Measurements from ENCODE around the gene POR.

POR gene

DNA sequence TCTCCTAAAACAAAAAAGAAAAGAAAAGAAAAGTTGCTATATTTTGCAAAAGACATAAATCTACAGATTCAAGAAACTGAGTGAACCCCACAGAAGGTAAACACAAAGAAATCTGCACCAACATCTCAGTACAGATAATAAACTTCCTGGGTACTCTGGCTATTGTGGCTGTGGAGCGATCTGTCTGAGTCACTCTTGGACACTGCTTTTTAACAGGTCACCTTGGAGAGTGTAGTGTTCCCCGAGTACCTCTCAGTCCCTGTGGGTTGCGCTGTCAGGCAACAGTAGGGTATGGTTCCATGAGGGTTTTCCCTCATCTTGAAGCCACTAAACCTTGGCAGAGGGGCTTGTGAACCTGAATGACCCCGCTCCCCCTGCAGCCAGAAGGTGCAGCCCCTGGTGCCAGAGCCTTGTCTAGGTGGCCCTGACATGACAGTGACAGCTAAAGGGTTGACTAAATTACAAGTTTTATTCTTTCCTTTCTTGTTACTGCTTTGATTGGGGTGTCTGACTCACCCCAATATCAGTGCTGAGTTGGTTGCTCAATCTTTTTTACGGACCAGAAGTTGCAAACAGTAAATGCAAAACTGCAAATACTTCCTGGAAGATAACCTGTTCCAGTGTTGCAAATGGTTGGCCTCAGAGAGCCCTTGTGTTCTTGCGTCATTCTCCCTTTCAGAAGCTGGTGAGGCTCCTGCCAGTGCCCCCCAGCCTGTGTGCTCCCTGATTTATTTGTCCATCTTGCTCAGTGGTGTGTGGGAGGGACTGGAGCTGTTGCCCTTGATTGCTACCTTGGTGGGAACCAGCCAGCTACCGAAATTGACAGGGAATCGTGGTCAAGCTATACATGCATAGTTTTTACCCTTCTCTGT is 30.6 kb downstream of the POR start:
- H3K4me1 ChIP-seq (ENCODE audit: insufficient read depth, low read length), result no peaks in the 10 kb centered on the region
- no peak overlapping the region for H3K9ac ChIP-seq (ENCODE audit: low read depth, low read length)
- no peaks in the 10 kb centered on the region for H3K36me3 ChIP-seq (ENCODE audit: insufficient read depth, low read length)
- H3K9me3 ChIP-seq (ENCODE audit: control insufficient read depth, insufficient read depth, low read length), result no peaks in the 10 kb centered on the region

DNA sequence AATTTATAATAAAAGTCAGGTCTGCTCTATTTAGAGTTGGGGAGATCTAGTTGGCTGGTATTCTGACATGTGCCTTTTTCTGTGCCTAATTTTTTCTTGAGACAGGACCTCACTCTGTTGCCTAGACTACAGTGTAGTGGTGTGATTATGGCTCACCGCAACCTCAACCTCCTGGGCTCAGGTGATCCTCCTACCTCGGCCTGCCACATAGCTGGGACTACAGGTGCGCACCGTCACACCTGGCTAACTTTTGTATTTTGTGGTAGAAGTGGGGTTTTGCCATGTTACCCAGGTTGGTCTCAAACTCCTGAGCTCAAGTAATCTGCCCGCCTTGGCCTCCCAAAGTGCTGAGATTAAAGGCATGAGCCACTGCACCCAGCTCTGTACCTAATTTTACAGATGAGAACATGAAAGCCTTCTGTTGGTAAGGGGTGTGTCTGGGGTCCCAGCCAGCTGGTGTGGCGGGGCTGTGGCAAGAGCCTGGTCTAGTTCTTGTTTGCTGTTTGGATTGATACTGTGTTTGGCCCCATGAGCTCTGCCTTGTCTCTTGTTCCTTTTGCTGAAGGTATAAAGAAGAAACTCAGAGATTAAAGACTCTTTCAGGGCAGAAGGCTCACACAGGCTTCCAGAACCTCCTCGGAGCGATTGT is 31.4 kb downstream of the POR start:
- H3K36me3 ChIP-seq (ENCODE audit: insufficient read depth, low read length), result no peaks in the 10 kb centered on the region
- H3K4me1 ChIP-seq (ENCODE audit: insufficient read depth, low read length), result no peaks in the 10 kb centered on the region
- H3K9ac ChIP-seq (ENCODE audit: low read depth, low read length), result no peak overlapping the region
- no peaks in the 10 kb centered on the region for H3K9me3 ChIP-seq (ENCODE audit: control insufficient read depth, insufficient read depth, low read length)

DNA sequence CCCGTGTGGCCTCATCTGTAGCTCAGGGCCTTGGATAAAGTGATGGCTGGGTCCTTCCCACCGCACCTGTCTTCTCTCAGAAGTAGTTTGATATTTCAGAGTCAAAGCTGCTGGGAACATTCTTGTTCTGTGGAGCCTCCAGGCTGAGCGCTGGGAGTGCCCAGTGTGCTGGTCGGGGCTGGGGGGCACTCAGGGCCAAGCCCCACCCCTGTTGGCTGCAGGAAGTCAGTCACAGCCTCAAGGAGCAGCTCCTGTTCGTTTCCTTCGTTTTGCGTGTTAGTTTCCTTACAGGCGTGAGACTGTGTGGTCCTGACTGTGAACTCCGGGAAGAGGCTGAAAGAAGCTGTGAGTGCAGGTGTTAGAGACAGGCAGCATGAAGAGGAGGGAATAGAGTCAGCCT is 33.2 kb downstream of the POR start:
- H3K9me3 ChIP-seq (ENCODE audit: control insufficient read depth, insufficient read depth, low read length), result no peaks in the 10 kb centered on the region
- H3K4me1 ChIP-seq (ENCODE audit: insufficient read depth, low read length), result no peaks in the 10 kb centered on the region
- H3K9ac ChIP-seq (ENCODE audit: low read depth, low read length), result no peak overlapping the region
- no peaks in the 10 kb centered on the region for H3K36me3 ChIP-seq (ENCODE audit: insufficient read depth, low read length)

DNA sequence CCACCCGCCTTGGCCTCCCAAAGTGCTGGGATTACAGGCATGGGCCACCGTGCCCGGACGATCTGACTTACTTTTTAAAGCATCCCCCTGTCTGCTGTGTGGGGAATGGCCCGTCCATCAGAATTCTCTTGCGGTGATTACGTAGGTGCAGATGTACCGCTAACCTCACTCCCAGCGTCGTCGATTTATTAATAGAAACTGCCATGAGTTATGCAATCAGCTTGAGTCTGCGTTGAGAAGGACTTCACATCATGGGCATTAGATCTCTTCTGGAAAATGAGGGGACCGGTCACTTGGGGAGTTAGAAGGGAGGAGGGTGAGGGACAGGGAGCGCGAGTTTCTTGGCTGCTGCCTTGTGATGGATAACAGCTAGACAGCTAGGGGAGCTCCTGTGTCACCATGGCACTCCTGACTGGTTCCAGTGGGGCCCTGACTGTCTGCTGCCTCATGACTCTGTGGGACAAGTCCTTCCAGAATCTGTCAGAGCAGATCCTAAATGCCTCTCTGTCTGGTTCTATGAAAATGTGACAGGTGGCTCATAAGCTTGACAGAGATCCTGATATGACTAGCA is 35.2 kb downstream of the POR start:
- Histone ChIP-seq H3K4me1 (ENCODE audit: insufficient read depth, low read length) (no peaks in the 10 kb centered on the region), H3K9me3 (ENCODE audit: control insufficient read depth, insufficient read depth, low read length) (no peaks in the 10 kb centered on the region), H3K9ac (ENCODE audit: low read depth, low read length) (no peak overlapping the region), H3K36me3 (ENCODE audit: insufficient read depth, low read length) (no peaks in the 10 kb centered on the region)

DNA sequence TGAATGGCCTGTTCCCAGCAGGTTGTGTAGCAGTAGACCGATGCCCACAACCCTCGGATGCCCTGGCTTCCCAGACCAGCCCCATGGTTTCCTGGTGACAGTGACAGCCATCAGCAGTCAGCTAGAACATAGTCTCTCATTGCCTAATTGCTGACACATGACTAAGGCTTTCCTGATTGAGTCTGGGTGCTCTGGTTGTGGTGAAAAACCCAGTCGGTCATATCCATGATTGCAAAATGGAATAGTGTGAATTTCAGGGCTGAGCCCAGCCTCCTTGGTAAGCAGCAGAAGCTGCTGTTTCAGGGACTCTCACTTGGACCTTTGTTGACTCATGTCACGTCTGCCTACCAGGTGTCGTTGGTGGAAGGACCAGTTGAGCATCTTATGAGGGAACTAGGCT is 36.6 kb downstream of the POR start:
- Histone ChIP-seq H3K9me3 (ENCODE audit: control insufficient read depth, insufficient read depth, low read length) (no peaks in the 10 kb centered on the region), H3K4me1 (ENCODE audit: insufficient read depth, low read length) (0 out of 2 replicates have a peak, but pooled peaks cover 4% of the 10 kb centered on the region), H3K9ac (ENCODE audit: low read depth, low read length) (no peak overlapping the region), H3K36me3 (ENCODE audit: insufficient read depth, low read length) (no peaks in the 10 kb centered on the region)

DNA sequence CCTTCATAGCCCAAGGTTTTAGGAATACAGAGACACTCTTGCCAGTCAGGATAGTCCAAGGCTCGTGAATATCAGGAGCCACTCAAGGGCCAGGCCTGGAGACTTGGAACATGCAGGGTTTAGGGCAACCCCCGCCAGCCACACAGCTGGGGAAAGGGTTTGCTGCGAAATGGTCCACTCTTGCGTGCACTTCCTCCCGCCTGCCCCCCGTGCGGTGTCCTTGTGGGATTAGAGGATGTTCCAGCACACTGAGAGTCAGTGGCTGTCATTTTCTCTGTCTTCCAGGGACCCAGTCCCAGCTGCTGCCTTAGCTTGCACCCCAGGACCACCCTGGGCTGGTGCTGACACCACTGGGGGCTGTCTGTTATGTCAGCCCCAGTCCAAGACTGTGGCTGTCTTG is 38.5 kb downstream of the POR start:
- Histone ChIP-seq H3K9ac (ENCODE audit: low read depth, low read length) (no peak overlapping the region), H3K9me3 (ENCODE audit: control insufficient read depth, insufficient read depth, low read length) (no peaks in the 10 kb centered on the region), H3K36me3 (ENCODE audit: insufficient read depth, low read length) (no peaks in the 10 kb centered on the region), H3K4me1 (ENCODE audit: insufficient read depth, low read length) (peaks cover 17% of the 10 kb centered on the region)

DNA sequence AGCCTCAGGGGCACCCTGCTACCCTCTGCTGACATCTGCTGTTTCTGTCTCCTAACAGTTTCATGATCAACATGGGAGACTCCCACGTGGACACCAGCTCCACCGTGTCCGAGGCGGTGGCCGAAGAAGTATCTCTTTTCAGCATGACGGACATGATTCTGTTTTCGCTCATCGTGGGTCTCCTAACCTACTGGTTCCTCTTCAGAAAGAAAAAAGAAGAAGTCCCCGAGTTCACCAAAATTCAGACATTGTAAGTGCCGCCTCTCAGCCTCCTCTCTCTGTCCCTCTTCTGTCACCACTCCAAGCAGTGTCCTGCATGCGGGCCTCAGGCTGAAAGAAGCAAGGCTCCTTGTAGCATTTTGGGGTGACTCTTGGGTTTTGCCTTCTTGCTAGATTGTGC is 39.0 kb downstream of the POR start:
- Histone ChIP-seq H3K9me3 (ENCODE audit: control insufficient read depth, insufficient read depth, low read length) (no peaks in the 10 kb centered on the region), H3K4me1 (ENCODE audit: insufficient read depth, low read length) (peaks cover 17% of the 10 kb centered on the region), H3K9ac (ENCODE audit: low read depth, low read length) (no peak overlapping the region), H3K36me3 (ENCODE audit: insufficient read depth, low read length) (no peaks in the 10 kb centered on the region)

DNA sequence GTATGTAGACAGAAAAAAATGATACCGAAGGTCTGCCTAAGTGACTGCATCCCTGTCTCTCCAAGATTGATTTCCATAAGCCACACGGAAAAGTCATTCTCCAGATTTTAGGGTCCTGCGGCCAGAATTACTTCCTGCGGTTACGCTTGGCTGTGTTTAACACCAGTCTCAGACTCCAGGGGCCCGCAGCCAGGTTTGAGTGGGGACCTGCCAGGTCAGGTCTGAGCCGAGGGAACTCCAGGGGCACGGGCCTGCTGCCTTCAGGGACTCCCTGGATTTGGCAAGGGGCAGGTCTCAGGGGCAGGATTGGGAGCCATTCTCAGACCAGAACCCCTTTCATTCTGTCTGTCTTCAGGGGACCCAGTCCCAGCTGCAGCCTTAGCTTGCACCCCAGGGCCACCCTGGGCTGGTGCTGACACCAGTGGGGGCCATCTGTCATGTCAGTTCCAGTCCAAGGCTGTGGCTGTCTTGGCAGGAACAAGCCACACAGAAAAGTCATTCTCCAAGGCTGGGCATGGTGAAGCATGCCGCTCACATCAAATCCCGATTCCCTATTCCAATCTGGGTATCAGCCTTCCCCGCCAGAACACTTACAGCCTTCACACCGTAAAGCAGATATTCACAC is 40.5 kb downstream of the POR start:
- Histone ChIP-seq H3K9me3 (ENCODE audit: control insufficient read depth, insufficient read depth, low read length) (no peaks in the 10 kb centered on the region), H3K9ac (ENCODE audit: low read depth, low read length) (no peak overlapping the region), H3K4me1 (ENCODE audit: insufficient read depth, low read length) (peaks cover 17% of the 10 kb centered on the region), H3K36me3 (ENCODE audit: insufficient read depth, low read length) (no peaks in the 10 kb centered on the region)

DNA sequence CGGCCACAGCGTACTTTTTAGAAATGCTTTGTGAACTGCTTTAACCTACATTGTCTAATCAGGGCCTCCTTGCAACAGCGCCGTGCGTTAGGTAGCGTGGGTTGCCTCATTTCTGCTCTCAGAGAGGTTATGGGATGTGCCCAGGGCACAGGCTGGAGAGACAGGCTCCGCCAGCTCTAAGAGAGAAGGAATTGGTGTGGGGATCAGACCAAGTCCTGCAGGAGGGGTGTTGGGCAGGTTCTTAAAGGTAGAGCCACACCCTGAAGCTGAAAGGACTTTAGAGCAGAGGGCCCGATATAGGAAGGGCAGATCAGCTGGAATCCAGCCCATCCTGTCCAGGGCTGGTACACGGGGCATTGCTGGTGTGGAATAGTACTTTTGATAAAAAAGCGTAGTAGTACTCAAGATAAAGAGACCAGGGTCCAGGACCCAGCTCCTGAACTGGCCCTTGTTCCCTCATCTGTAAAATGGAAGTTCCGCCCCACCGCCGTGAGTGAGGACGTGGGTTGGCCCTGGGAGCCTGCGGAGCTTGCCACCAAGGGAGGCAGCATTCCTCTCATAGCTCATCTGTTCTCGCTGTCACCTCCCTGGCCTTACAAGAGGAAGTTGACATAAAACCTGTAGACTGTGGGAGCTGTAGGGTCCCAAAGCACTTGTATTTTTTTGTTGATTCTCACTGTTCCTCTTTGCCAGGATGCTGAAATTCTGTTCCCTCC is 42.2 kb downstream of the POR start:
- Histone ChIP-seq H3K9ac (ENCODE audit: low read depth, low read length) (no peak overlapping the region), H3K36me3 (ENCODE audit: insufficient read depth, low read length) (no peaks in the 10 kb centered on the region), H3K9me3 (ENCODE audit: control insufficient read depth, insufficient read depth, low read length) (no peaks in the 10 kb centered on the region), H3K4me1 (ENCODE audit: insufficient read depth, low read length) (peaks cover 17% of the 10 kb centered on the region)

DNA sequence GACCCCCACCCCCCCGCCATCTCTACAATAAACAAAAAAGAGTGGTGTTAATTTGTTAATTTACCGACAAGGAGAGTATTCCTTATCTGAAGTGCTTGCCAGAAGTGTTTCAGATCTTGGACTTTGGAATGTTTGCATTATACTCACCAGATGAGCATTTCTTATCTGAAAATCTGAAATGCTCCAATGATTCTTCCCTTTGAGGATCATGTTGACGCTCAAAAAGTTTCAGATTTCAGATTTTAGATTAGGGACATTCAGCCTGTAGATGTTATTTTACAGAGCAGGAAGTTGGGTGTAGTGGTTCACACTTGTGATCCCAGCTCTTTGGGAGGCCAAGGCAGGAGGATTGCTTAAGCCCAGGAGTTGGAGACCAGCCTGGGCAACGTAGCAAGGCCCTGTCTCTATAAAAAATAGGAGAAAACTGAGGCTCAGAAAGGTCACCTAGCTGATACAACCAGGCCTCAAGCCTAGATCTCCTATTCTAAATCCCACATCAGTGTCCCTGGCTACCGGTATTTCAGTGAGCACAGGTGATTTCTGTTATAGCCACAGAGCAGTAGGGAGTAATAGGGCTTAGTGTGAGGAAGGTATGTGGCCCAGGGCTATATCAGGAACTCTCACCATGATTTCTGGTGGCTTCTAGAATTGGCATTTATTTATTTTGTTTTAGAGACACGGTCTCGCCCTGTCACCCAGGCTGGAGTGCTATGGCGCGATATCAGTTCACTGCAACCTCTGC is 44.0 kb downstream of the POR start:
- no peak overlapping the region for H3K9ac ChIP-seq (ENCODE audit: low read depth, low read length)
- peaks cover 17% of the 10 kb centered on the region for H3K4me1 ChIP-seq (ENCODE audit: insufficient read depth, low read length)
- no peaks in the 10 kb centered on the region for H3K36me3 ChIP-seq (ENCODE audit: insufficient read depth, low read length)
- no peaks in the 10 kb centered on the region for H3K9me3 ChIP-seq (ENCODE audit: control insufficient read depth, insufficient read depth, low read length)

DNA sequence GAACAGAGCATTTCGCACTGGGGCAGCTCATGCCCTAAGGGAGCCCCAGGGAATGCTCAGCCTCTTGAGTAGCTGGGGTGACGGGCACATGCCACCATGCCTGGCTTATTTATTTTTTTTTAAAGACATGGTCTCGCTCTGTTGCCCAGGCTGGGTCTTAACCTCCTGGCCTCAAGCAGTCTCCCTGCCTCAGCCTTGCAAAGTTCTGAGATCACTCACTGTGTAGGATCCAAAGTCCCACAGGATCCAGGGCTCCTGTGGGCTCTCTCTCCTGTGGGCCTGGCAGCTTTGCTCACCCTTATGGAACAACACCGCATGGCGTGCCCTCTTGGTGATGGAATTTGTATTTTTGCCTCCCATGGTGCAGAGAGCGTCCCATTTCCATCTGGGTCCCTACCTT is 45.4 kb downstream of the POR start:
- Histone ChIP-seq H3K9me3 (ENCODE audit: control insufficient read depth, insufficient read depth, low read length) (no peaks in the 10 kb centered on the region), H3K36me3 (ENCODE audit: insufficient read depth, low read length) (no peaks in the 10 kb centered on the region), H3K9ac (ENCODE audit: low read depth, low read length) (no peak overlapping the region), H3K4me1 (ENCODE audit: insufficient read depth, low read length) (peaks cover 17% of the 10 kb centered on the region)

DNA sequence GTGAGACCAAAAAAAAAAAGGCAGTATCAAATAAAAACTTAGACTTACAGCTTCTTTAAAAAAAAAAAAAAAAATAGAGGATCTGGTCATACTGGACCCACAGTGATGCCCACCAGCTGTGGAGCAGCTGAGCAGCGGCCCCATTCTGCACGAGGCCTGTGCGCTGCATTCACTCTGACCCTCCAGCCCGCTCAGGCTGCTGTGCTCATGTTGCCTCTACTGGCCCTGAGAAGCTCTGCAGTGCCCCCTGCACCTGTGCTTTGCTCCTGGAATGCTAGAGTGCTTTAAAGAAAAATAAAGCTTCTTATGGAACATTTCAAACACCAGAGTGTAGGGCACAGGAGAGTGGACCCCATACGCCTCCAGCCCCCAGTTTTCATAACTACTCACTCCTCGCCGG is 46.3 kb downstream of the POR start:
- no peaks in the 10 kb centered on the region for H3K9me3 ChIP-seq (ENCODE audit: control insufficient read depth, insufficient read depth, low read length)
- H3K9ac ChIP-seq (ENCODE audit: low read depth, low read length), result no peak overlapping the region
- no peaks in the 10 kb centered on the region for H3K36me3 ChIP-seq (ENCODE audit: insufficient read depth, low read length)
- H3K4me1 ChIP-seq (ENCODE audit: insufficient read depth, low read length), result peaks cover 16% of the 10 kb centered on the region

DNA sequence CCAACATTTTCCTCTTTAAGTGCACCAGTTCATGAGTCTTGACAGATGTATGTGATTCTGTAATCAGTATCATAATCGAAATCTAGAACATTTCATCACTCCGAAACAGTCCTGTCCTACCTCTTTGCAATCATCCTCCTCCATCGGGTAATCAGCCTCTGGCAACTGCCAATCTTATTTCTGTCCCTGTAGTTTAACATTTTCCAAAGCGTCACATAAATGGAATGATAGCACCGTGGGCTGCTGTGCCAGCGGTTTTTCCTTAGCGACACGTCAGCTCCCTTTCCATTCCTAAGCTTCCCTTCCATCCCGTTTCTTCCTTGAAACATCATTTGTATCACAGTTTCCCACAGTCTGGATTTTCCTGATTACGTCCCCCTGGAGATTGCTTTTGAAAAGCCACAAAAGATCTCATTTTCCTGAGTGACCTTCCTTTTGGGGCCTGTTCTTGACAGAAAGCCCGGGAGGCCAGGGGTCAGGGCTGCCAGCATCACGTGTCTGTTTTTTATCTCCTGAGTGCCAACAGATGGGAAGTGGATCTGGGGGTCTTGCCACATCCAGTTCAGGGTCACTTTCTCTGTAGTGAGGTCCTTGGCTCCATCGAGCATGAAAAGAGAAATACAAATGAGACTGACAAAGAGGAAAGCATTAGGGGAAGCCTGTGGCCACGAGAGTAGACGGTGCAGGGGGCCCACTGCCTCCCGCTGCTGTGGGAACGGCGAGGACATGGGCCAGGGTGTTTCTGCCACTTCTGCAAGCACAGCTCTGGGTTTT is 47.8 kb downstream of the POR start:
- no peaks in the 10 kb centered on the region for H3K9me3 ChIP-seq (ENCODE audit: control insufficient read depth, insufficient read depth, low read length)
- H3K36me3 ChIP-seq (ENCODE audit: insufficient read depth, low read length), result no peaks in the 10 kb centered on the region
- no peak overlapping the region for H3K9ac ChIP-seq (ENCODE audit: low read depth, low read length)
- peaks cover under 1% of the 10 kb centered on the region; the same call in 1 of the 2 replicates for H3K4me1 ChIP-seq (ENCODE audit: insufficient read depth, low read length)

Measured in ES-I3 (cell line).